CD4-positive, alpha-beta T cell treated with Interleukin-2 at 100 ng/mL for 4 hours (primary cell): ENCODE results near the gene ACTC1.

Experiments used
- DNase-seq: peaks from one replicate; pipeline ENCODE4 v3.0.0-alpha.2; 2020; ENCODE audit warnings: low spot score

Gene ACTC1

GRCh38 chr15:34757262-34757661, 38.1 kb downstream of the ACTC1 start:
- DNase-seq, result no peak

GRCh38 chr15:34755419-34755773, 40.0 kb downstream of the ACTC1 start:
- DNase-seq, result no peak

- no peak for DNase-seq
These were observed 40.5 kb downstream of the ACTC1 start, which contains the start of gene GJD2 for GRCh38 chr15:34754674-34755418. Gene GJD2, minus strand, starts transcription at chr15:34754998. Its CDS starts 510 bp downstream, at chr15:34754488.

GRCh38 chr15:34754171-34754601, 41.2 kb downstream of the ACTC1 start:
- no peak for DNase-seq

- DNase-seq, result no peak
These were observed 42.0 kb downstream of the ACTC1 start for GRCh38 chr15:34753236-34753894.

GRCh38 chr15:34749691-34750090, 45.7 kb downstream of the ACTC1 start:
- no peak for DNase-seq
